GM23338 (cell line): ENCODE data around the gene CYS1.

Experiments
- CTCF ChIP-seq, 2 experiments: fragments of 200-600 bp in 1 of 2; sonication (generic) in 1 of 2; conservative IDR thresholded peaks; 2 replicates each; pipeline versions ENCODE4 v1.5.1 to v1.6.1; 2016 to 2017; ENCODE audit warnings: antibody characterized with exemption in 2 of 2, low read depth in 2 of 2, mild to moderate bottlenecking in 2 of 2, moderate library complexity in 1 of 2
- EZH2 ChIP-seq: fragments of 200-600 bp; sonication (generic); IDR thresholded peaks from one replicate; pipeline ENCODE4 v1.8.0; 2017; ENCODE audit warnings: antibody characterized with exemption, mild to moderate bottlenecking, low read depth; ENCODE audit not compliant: unreplicated experiment
- EZH2phosphoT487 ChIP-seq: fragments of 200-600 bp; sonication (generic); IDR thresholded peaks from one replicate; pipeline ENCODE4 v1.8.1; 2018; ENCODE audit warnings: antibody characterized with exemption; ENCODE audit not compliant: unreplicated experiment
- NANOG ChIP-seq: IDR thresholded peaks from 2 replicates; pipeline ENCODE4 v1.6.1; 2016; ENCODE audit warnings: antibody characterized with exemption, borderline replicate concordance

- no peak for TF ChIP-seq CTCF (conservative IDR thresholded peaks at IDR 0.05; ENCODE audit: low read depth in 2 of 2)
- TF ChIP-seq EZH2phosphoT487 = no peak
- no peak for TF ChIP-seq NANOG
- no peak for TF ChIP-seq EZH2
These were observed 45.8 kb upstream of the CYS1 start for GRCh38 chr2:10125842-10126631.
